GM12872 (cell line): Measurements from ENCODE around the gene TRIM2.

ENCODE experiments used
- TF ChIP-seq, protein P1 (sequence below): IDR thresholded peaks from 3 replicates; pipeline ENCODE4 v1.5.1; 2011; ENCODE audit warnings: low read depth, mild to moderate bottlenecking, low read length, moderate library complexity; ENCODE audit not compliant: insufficient read depth

Gene TRIM2

GRCh38 chr4:153325558-153325957 lies 121.3 kb downstream of the TRIM2 start:
- TF ChIP-seq, protein P1, sequence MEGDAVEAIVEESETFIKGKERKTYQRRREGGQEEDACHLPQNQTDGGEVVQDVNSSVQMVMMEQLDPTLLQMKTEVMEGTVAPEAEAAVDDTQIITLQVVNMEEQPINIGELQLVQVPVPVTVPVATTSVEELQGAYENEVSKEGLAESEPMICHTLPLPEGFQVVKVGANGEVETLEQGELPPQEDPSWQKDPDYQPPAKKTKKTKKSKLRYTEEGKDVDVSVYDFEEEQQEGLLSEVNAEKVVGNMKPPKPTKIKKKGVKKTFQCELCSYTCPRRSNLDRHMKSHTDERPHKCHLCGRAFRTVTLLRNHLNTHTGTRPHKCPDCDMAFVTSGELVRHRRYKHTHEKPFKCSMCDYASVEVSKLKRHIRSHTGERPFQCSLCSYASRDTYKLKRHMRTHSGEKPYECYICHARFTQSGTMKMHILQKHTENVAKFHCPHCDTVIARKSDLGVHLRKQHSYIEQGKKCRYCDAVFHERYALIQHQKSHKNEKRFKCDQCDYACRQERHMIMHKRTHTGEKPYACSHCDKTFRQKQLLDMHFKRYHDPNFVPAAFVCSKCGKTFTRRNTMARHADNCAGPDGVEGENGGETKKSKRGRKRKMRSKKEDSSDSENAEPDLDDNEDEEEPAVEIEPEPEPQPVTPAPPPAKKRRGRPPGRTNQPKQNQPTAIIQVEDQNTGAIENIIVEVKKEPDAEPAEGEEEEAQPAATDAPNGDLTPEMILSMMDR, result no peak

DNA sequence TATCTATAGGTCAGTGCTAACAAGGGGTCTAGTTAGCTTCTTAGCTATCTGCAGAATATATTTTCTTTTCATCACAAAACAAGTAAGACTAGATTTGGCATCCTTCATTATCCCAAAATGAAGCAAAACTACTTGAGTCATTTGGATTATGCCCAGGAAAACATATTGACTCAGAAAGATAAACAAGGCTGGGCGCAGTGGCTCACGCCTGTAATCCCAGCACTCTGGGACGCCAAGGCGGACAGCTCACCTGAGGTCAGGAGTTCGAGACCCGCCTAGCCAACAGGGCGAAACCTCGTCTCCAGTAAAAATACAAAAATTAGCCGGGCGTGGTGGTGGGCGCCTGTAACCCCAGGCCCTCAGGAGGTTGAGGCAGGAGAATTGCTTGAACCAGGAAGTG lies 122.3 kb downstream of the TRIM2 start:
- TF ChIP-seq, protein P1, result no peak

- TF ChIP-seq, protein P1, result no peak
These were observed 123.0 kb downstream of the TRIM2 start for GRCh38 chr4:153327247-153327646.

DNA sequence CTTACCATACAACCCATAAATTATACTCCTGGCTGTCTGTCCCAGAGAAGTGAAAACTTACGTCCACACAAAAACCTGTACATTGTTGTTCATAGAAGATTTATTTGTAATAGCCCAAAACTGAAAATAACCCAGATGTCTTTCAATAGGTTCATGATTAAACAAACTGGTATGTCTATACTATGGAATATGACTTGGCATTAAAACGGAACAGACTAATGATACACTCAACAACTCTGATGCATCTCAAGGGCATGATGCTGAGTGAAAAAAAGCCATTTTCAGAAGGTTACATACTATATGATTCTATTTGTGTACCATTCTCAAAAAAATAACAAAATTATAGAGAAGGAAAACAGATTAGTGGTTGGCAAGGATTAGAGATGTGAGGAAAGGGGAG lies 128.7 kb downstream of the TRIM2 start:
- TF ChIP-seq, protein P1, result no peak

GRCh38 chr4:153333874-153334273 lies 129.6 kb downstream of the TRIM2 start:
- TF ChIP-seq, protein P1, result no peak

GRCh38 chr4:153335665-153336064 lies 131.4 kb downstream of the TRIM2 start:
- TF ChIP-seq, protein P1, result no peak

DNA sequence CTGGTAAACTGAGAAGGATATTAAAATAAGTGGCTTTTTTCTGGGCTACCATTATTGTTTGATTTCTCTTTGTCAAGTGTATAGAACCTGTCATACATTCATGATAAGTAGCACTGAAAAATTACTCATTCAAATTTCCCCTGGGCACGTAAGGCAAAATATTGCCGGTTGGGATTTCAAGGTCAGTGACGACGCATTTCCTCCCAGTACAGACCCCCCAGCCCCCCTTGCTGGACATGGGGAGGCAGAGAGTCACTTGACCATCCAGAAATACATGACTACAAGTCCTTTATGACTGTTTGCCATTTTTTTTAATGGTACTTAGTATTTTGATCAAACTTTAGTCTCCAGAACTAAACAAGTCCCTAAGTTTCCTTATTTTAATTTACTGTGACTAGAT lies 133.4 kb downstream of the TRIM2 start:
- TF ChIP-seq, protein P1, result no peak
